HEK293T (cell line): ENCODE data around the gene NBEA.

Experiments used
- CTCF ChIA-PET: fragments of 350-600 bp; formaldehyde crosslinking; extraction: SDS; loops from one replicate; lab custom pipeline; 2021; ENCODE audit warnings: antibody characterized with exemption, inconsistent platforms; lab: Yijun Ruan, JAX
- POLR2A ChIA-PET: fragments of 350-600 bp; formaldehyde crosslinking; extraction: SDS; loops from one replicate; lab custom pipeline; 2020; ENCODE audit warnings: antibody characterized with exemption, inconsistent platforms; lab: Yijun Ruan, JAX
- DNase-seq: peaks from one replicate; pipeline ENCODE4 v3.0.0; 2012; ENCODE audit warnings: mixed read lengths; ENCODE audit errors: extremely low spot score
- ARNT ChIP-seq: fragments of 450-650 bp; IDR thresholded peaks from 2 replicates; pipeline ENCODE4 v1.6.1; 2017; ENCODE audit warnings: mild to moderate bottlenecking
- BHLHE40 ChIP-seq: fragments of 450-650 bp; IDR thresholded peaks from 2 replicates; pipeline ENCODE4 v1.6.1; 2016; ENCODE audit warnings: mild to moderate bottlenecking, moderate library complexity, borderline replicate concordance
- CTBP1 ChIP-seq: fragments of 450-650 bp; IDR thresholded peaks from 2 replicates; pipeline ENCODE4 v1.6.1; 2016; ENCODE audit warnings: borderline replicate concordance
- ELF4 ChIP-seq: fragments of 450-650 bp; IDR thresholded peaks from 2 replicates; pipeline ENCODE4 v1.6.1; 2017; ENCODE audit warnings: antibody characterized with exemption
- FOXA1 ChIP-seq: fragments of 450-650 bp; IDR thresholded peaks from 2 replicates; pipeline ENCODE4 v1.6.1; 2016; ENCODE audit warnings: mild to moderate bottlenecking
- FOXK2 ChIP-seq: fragments of 450-650 bp; IDR thresholded peaks from 2 replicates; pipeline ENCODE4 v1.6.1; 2016; ENCODE audit warnings: mild to moderate bottlenecking
- FOXM1 ChIP-seq: fragments of 450-650 bp; IDR thresholded peaks from 2 replicates; pipeline ENCODE4 v1.6.1; 2017; ENCODE audit warnings: mild to moderate bottlenecking, borderline replicate concordance
- HDGF ChIP-seq: fragments of 450-650 bp; IDR thresholded peaks from 2 replicates; pipeline ENCODE4 v1.6.1; 2017; ENCODE audit warnings: antibody characterized with exemption, borderline replicate concordance
- L3MBTL2 ChIP-seq: fragments of 450-650 bp; conservative IDR thresholded peaks from 2 replicates; pipeline ENCODE4 v1.6.1; 2016; ENCODE audit warnings: mild to moderate bottlenecking
- LEF1 ChIP-seq: fragments of 450-650 bp; IDR thresholded peaks from 2 replicates; pipeline ENCODE4 v1.6.1; 2017; ENCODE audit warnings: mild to moderate bottlenecking, borderline replicate concordance
- NFRKB ChIP-seq: fragments of 450-650 bp; IDR thresholded peaks from 2 replicates; pipeline ENCODE4 v1.6.1; 2016; ENCODE audit warnings: mild to moderate bottlenecking, moderate library complexity
- PKNOX1 ChIP-seq: fragments of 450-650 bp; IDR thresholded peaks from 2 replicates; pipeline ENCODE4 v1.6.1; 2016
- SP1 ChIP-seq: fragments of 450-650 bp; IDR thresholded peaks from 2 replicates; pipeline ENCODE4 v1.6.1; 2017
- SUZ12 ChIP-seq: fragments of 450-650 bp; IDR thresholded peaks from 2 replicates; pipeline ENCODE4 v1.6.1; 2016; ENCODE audit warnings: mild to moderate bottlenecking
- TARDBP ChIP-seq: fragments of 450-650 bp; IDR thresholded peaks from 2 replicates; pipeline ENCODE4 v1.6.1; 2016
- ZNF384 ChIP-seq: fragments of 450-650 bp; IDR thresholded peaks from 2 replicates; pipeline ENCODE4 v1.6.1; 2016

The NBEA gene

GRCh38 chr13:34941835-34942731 is at the start of gene NBEA:
TSS of gene NBEA (plus strand) at chr13:34942270. CDS start at chr13:34942821, 551 bp downstream.
- ChIA-PET POLR2A (no interaction called here), CTCF (no interaction called here)
- peak; percentile 75 for DNase-seq
- TF ChIP-seq LEF1 (peak; percentile 16; the same call in 1 of the 2 replicates), FOXK2 (no peak), L3MBTL2 (peak; percentile 72)

- no peak for DNase-seq
- CTCF ChIA-PET: no interaction called here
- POLR2A ChIA-PET: no interaction called here
- TF ChIP-seq CTBP1 (no peak), L3MBTL2 (no peak), TARDBP (no peak), HDGF (no peak), ELF4 (no peak), LEF1 (no peak), SUZ12 (no peak)
Observed at GRCh38 chr13:34894756-34895155, 47.3 kb upstream of the NBEA start.

- ChIA-PET POLR2A (no interaction called here), CTCF (no interaction called here)
- TF ChIP-seq FOXK2: no peak
- TF ChIP-seq TARDBP: no peak
- TF ChIP-seq CTBP1: no peak
- no peak for TF ChIP-seq SP1
- TF ChIP-seq LEF1: no peak
- no peak for TF ChIP-seq HDGF
- TF ChIP-seq BHLHE40: no peak
- TF ChIP-seq ZNF384: no peak
- no peak for TF ChIP-seq ARNT
- TF ChIP-seq NFRKB: no peak
- TF ChIP-seq L3MBTL2: no peak
- TF ChIP-seq FOXM1: no peak
- no peak for TF ChIP-seq PKNOX1
- no peak for TF ChIP-seq ELF4
- TF ChIP-seq FOXA1: no peak
- no peak for TF ChIP-seq SUZ12
- DNase-seq: no peak
Observed at GRCh38 chr13:34897220-34897619, 44.9 kb upstream of the NBEA start.

- POLR2A ChIA-PET: no interaction called here
- TF ChIP-seq FOXM1: no peak
- no peak for TF ChIP-seq L3MBTL2
- TF ChIP-seq NFRKB: no peak
- no peak for TF ChIP-seq CTBP1
- no peak for TF ChIP-seq SP1
- no peak for TF ChIP-seq SUZ12
- TF ChIP-seq LEF1: no peak
- DNase-seq: no peak
- CTCF ChIA-PET: interaction anchor here (0.6 kb wide), 1 partner anchor 33 kb away, joined by 3 read pairs; no protein-coding TSS in a partner anchor
Observed at GRCh38 chr13:34899888-34900287, 42.2 kb upstream of the NBEA start.

GRCh38 chr13:34900288-34900739 is 41.8 kb upstream of the NBEA start:
- no peak for TF ChIP-seq ELF4
- no peak for DNase-seq
- ChIA-PET CTCF (interaction anchor here (0.6 kb wide), 1 partner anchor 33 kb away, joined by 3 read pairs; no protein-coding TSS in a partner anchor), POLR2A (no interaction called here)

- DNase-seq: no peak
- CTCF ChIA-PET: no interaction called here
Observed at GRCh38 chr13:34901572-34901971, 40.5 kb upstream of the NBEA start.

GRCh38 chr13:34911159-34911558 is 30.9 kb upstream of the NBEA start:
- ChIA-PET POLR2A (no interaction called here), CTCF (no interaction called here)
- no peak for DNase-seq
- TF ChIP-seq ZNF384 (no peak), FOXA1 (no peak), HDGF (no peak), SUZ12 (no peak), BHLHE40 (no peak), FOXK2 (no peak), TARDBP (no peak), PKNOX1 (no peak), FOXM1 (no peak), LEF1 (no peak), NFRKB (no peak), CTBP1 (no peak)

More at GRCh38 chr13:34901572-34901971, 40.5 kb upstream of the NBEA start:
- TF ChIP-seq SUZ12 (no peak), L3MBTL2 (no peak), CTBP1 (no peak), ARNT (no peak), TARDBP (no peak), FOXK2 (no peak)
- POLR2A ChIA-PET: no interaction called here
